Measurements from ENCODE around the gene MAD1L1. TPM values are rescaled to one million over a fixed set of nuclear protein-coding genes. Genes with fewer than 3 reads are reported as not detected.

Gene MAD1L1
- polyA plus RNA-seq, 1 experiment = 32.0 TPM

GRCh38 chr7:1807821-1808600 lies 424.7 kb downstream of the MAD1L1 start:
- ChIA-PET POLR2A (no interaction called here), CTCF (interaction anchor here (0.9 kb wide), 1 partner anchor 18 kb away, joined by 3 read pairs; no protein-coding TSS in a partner anchor)
- no peaks in the 10 kb centered on the region for H3K27me3 ChIP-seq (ENCODE audit: control insufficient read depth, insufficient read depth, low read length)
- no peaks in the 10 kb centered on the region for H3K36me3 ChIP-seq (ENCODE audit: control insufficient read depth, insufficient read depth, low read length)
- no peak overlapping the region for H3K4me3 ChIP-seq (ENCODE audit: low read depth, low read length)
- DNase-seq (ENCODE audit: low read depth) = no peak
- TF ChIP-seq CTCF (IDR thresholded peaks at IDR 0.05; ENCODE audit: insufficient read depth, low read depth, low read length) = no peak

GRCh38 chr7:1806354-1806753 lies 426.4 kb downstream of the MAD1L1 start:
- Histone ChIP-seq H3K4me3 (ENCODE audit: low read depth, low read length) (no peak overlapping the region), H3K36me3 (ENCODE audit: control insufficient read depth, insufficient read depth, low read length) (no peaks in the 10 kb centered on the region), H3K27me3 (ENCODE audit: control insufficient read depth, insufficient read depth, low read length) (no peaks in the 10 kb centered on the region)
- POLR2A ChIA-PET = no interaction called here
- no peak for TF ChIP-seq CTCF (IDR thresholded peaks at IDR 0.05; ENCODE audit: insufficient read depth, low read depth, low read length)
- CTCF ChIA-PET = no interaction called here
- no peak for DNase-seq (ENCODE audit: low read depth)

GRCh38 chr7:1804310-1804709 lies 428.4 kb downstream of the MAD1L1 start:
- POLR2A ChIA-PET = no interaction called here
- CTCF ChIA-PET = no interaction called here
- no peaks in the 10 kb centered on the region for H3K36me3 ChIP-seq (ENCODE audit: control insufficient read depth, insufficient read depth, low read length)
- TF ChIP-seq CTCF (IDR thresholded peaks at IDR 0.05; ENCODE audit: insufficient read depth, low read depth, low read length) = no peak
- H3K27me3 ChIP-seq (ENCODE audit: control insufficient read depth, insufficient read depth, low read length) = no peaks in the 10 kb centered on the region
- H3K4me3 ChIP-seq (ENCODE audit: low read depth, low read length) = no peak overlapping the region
- no peak for DNase-seq (ENCODE audit: low read depth)

GRCh38 chr7:1802899-1803298 lies 429.8 kb downstream of the MAD1L1 start:
- TF ChIP-seq CTCF (IDR thresholded peaks at IDR 0.05; ENCODE audit: insufficient read depth, low read depth, low read length) = no peak
- ChIA-PET POLR2A (no interaction called here), CTCF (no interaction called here)
- no peak overlapping the region for H3K4me3 ChIP-seq (ENCODE audit: low read depth, low read length)
- no peak for DNase-seq (ENCODE audit: low read depth)
- H3K36me3 ChIP-seq (ENCODE audit: control insufficient read depth, insufficient read depth, low read length) = no peaks in the 10 kb centered on the region
- no peaks in the 10 kb centered on the region for H3K27me3 ChIP-seq (ENCODE audit: control insufficient read depth, insufficient read depth, low read length)

GRCh38 chr7:1800902-1801301 lies 431.8 kb downstream of the MAD1L1 start:
- no peak overlapping the region for H3K4me3 ChIP-seq (ENCODE audit: low read depth, low read length)
- no peak for DNase-seq (ENCODE audit: low read depth)
- CTCF ChIA-PET = no interaction called here
- no peak for TF ChIP-seq CTCF (IDR thresholded peaks at IDR 0.05; ENCODE audit: insufficient read depth, low read depth, low read length)
- peaks cover 1% of the 10 kb centered on the region for H3K27me3 ChIP-seq (ENCODE audit: control insufficient read depth, insufficient read depth, low read length)
- no peaks in the 10 kb centered on the region for H3K36me3 ChIP-seq (ENCODE audit: control insufficient read depth, insufficient read depth, low read length)
- POLR2A ChIA-PET = no interaction called here
